Stimulated activated effector memory CD8-positive, alpha-beta T cell treated with anti-CD3 and anti-CD28 coated beads, Interleukin-12 subunit alpha, Interleukin-12 subunit beta, amount 100 ng/mL, for 72 hours (primary cell): Measurements from ENCODE around the gene FAM151B.
"Not testable (repeated sequence)": the region's sequence is repeated elsewhere in the genome, so short reads cannot be mapped to it uniquely, and the experiment has no call there.

Source experiments
- ATAC-seq: fragments of 150-1000 bp; cut with Tn5 transposase; 2 replicates; pipeline ENCODE4 v1.10.0; 2021
- DNase-seq, 2 donors: peaks; one replicate each; pipeline ENCODE4 v3.0.0; 2021 to 2022; ENCODE audit warnings: low spot score in 2 of 2
- H3K27ac Mint-ChIP-seq: one replicate; pipeline ENCODE4 v1.8.0; 2022; ENCODE audit warnings: mild to moderate bottlenecking, mixed read lengths
- H3K36me3 Mint-ChIP-seq: one replicate; pipeline ENCODE4 v1.8.0; 2022; ENCODE audit warnings: mild to moderate bottlenecking, mixed read lengths
- H3K4me1 Mint-ChIP-seq: one replicate; pipeline ENCODE4 v1.8.0; 2022; ENCODE audit warnings: mixed read lengths
- H3K4me3 Mint-ChIP-seq: one replicate; pipeline ENCODE4 v1.8.0; 2022; ENCODE audit warnings: mild to moderate bottlenecking, mixed read lengths
- H3K9me3 Mint-ChIP-seq: one replicate; pipeline ENCODE4 v1.8.0; 2022; ENCODE audit warnings: mixed read lengths

The FAM151B gene, protein sequence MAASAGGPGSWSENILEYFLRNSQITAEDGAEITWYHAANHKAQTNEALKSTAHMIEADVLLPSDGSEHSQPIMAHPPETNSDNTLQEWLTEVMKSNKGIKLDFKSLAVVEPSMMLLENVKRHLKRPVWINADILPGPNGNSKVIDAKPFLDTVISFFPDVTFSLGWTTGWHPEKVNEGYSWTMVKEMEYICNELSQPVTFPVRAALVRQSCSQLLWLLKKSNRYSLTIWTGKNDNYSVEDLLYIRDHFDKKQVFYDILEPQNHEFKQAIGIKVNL

DNA sequence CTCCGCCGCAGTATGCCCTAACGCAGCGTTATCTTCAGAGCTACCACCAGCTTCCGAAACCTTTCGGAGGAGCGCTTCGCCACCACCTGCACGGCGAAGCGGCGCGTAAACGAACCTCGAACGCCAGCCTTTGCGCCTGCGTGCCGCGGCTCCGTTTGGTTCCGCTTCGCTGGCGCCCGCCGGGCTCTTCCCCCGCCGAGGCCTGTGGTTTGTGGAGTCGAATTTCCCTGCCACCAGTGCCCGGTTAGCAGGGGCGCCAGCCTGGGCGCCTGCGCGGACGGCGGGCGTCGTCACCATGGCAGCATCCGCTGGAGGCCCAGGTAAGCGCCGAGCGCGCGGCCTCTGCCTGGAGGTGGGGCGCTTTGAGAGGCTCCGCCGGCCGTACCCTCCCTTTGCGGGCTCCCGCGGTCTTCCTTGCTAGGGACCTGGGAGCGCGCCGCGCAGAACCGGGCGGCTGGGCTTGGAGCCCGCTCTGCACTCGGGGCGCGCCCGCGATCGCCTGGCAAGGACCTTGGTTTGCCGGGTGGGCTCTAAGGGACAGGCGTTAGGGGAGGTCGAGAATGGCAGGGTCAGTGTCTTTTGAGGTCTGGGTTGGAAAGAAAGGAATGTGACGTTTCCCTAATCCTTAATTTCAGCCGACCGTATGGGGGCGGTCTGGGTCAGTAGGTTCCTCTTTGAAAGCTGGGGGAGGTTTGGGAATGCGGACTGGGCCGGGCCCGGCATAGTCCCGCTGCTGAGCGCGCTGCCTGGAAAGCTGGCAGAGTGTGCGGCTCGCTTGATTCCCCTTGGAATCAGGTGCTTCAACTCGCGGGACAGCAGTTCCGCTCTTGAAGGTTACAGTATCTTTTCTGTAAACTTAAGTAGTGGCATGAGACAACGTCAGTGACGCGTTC lies at the start of gene FAM151B:
Gene FAM151B (plus strand): TSS at position 272 of the 893 bp plus-strand sequence. CDS start 24 bp downstream, at position 296.
- ATAC-seq (peak; percentile 84), DNase-seq (peak; percentile 17 to 72)
- Mint-ChIP-seq H3K27ac (no peak within 1 kb of the TSS), H3K4me1 (peaks cover 14% of the 10 kb centered on the region), H3K4me3 (peak within 1 kb of the TSS; percentile 56), H3K9me3 (peaks cover 10% of the 10 kb centered on the region), H3K36me3 (no peaks in the 10 kb centered on the region)

DNA sequence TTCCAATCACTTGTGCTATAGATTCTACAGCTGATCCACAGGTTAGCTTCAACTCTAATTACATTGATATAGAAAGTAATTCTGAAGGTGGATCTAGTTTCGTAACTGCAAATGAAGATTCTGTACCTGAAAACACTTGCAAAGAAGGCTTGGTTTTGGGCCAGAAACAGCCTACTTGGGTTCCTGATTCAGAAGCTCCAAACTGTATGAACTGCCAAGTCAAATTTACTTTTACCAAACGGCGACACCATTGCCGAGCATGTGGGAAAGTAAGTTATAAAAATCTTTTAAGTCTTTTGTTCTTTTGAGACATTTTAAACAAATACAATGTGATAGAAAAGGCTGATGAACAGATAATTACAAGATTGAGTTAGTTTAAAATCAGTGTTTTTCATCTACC lies 49.2 kb upstream of the FAM151B start:
- Mint-ChIP-seq H3K4me3 (no peak overlapping the region), H3K4me1 (no peaks in the 10 kb centered on the region), H3K27ac (no peak overlapping the region), H3K36me3 (peaks cover 20% of the 10 kb centered on the region), H3K9me3 (no peaks in the 10 kb centered on the region)
- ATAC-seq (no peak), DNase-seq (no peak)

DNA sequence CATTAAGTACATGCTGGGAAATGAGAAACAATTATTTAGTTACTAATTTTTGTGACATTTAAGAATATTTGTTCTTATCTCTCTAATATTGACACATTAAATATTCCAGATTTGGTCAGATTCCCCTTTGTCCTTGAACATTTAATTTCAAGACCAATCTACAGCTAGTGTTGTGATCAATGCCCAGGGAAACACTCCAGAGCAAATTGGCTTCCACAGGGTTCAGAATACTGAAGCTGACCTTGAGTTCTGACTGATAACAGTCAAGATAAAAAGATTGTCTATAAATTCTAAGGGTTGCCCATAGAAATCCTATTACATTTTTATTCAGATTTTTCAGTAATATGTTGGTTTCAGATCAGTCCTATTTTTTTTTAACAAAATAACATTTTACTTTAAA lies 48.7 kb upstream of the FAM151B start:
- Mint-ChIP-seq H3K36me3 (peaks cover 20% of the 10 kb centered on the region), H3K9me3 (no peaks in the 10 kb centered on the region), H3K4me1 (no peaks in the 10 kb centered on the region), H3K27ac (no peak overlapping the region), H3K4me3 (no peak overlapping the region)
- no peak for ATAC-seq
- no peak for DNase-seq

DNA sequence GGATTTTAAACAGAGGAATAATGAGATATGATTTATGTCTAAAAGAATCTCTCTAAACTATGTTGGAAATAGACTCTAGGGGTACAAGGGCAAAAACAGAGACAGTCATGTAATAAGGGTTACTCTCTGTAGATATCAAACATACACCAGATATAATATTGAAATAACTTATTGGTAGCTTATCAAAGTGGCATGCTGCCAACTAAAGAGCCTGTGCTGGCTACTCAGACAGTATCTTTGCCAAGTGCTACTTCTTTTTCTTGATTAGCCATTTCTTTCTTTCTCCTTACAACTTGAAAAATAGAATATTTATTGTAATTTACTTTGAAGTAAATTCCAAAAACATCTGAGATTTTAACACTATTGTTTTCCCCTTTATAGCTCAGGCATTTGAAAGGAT lies 45.2 kb upstream of the FAM151B start:
- Mint-ChIP-seq H3K4me3 (no peak overlapping the region), H3K36me3 (peaks cover 26% of the 10 kb centered on the region), H3K9me3 (no peaks in the 10 kb centered on the region), H3K4me1 (no peaks in the 10 kb centered on the region), H3K27ac (no peak overlapping the region)
- DNase-seq (no peak), ATAC-seq (no peak)

DNA sequence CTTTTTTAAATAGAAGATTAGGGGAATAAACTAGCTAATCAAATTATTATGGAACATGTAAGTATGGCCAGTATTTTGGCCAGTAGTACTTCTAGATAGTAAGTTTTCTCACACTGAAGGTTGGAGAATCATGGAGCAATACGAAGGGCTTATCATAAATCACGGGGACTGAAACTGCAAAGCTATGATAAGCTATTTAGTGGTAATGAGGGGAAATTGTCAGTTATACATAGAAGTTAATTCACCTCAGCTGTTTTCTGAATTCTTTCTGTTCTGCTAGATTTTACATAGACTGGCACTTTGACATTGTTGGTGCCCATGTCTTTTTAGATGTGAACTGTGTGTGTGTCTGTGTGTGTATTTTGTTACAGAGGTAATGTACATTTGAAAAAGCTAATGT lies 34.5 kb upstream of the FAM151B start:
- Mint-ChIP-seq H3K4me1 (no peaks in the 10 kb centered on the region), H3K4me3 (no peak overlapping the region), H3K36me3 (peaks cover 54% of the 10 kb centered on the region), H3K27ac (no peak overlapping the region), H3K9me3 (no peaks in the 10 kb centered on the region)
- ATAC-seq (no peak), DNase-seq (no peak)

DNA sequence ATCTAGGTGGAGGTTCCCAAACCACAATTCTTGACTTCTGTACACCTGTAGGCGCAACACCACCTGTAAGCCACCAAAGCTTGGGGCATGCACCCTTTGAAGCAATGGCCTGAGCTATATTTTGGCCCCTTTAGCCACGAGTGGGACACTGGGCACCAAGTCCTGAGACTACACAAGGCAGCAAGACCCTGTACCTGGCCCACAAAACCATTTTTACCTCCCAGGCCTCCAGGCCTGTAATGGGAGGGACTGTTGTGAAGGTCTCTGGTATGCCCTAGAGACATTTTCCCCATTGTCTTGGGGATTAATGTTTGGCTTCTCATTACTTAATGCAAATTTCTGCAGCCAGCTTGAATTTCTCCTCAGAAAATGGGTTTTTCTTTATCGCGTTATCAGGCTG lies 24.6 kb upstream of the FAM151B start:
- no peak for ATAC-seq
- no peaks in the 10 kb centered on the region for H3K4me1 Mint-ChIP-seq
- no peak overlapping the region for H3K27ac Mint-ChIP-seq
- H3K4me3 Mint-ChIP-seq, result no peak overlapping the region
- peaks cover 48% of the 10 kb centered on the region for H3K36me3 Mint-ChIP-seq
- DNase-seq, result no peak
- H3K9me3 Mint-ChIP-seq, result peaks cover 16% of the 10 kb centered on the region

DNA sequence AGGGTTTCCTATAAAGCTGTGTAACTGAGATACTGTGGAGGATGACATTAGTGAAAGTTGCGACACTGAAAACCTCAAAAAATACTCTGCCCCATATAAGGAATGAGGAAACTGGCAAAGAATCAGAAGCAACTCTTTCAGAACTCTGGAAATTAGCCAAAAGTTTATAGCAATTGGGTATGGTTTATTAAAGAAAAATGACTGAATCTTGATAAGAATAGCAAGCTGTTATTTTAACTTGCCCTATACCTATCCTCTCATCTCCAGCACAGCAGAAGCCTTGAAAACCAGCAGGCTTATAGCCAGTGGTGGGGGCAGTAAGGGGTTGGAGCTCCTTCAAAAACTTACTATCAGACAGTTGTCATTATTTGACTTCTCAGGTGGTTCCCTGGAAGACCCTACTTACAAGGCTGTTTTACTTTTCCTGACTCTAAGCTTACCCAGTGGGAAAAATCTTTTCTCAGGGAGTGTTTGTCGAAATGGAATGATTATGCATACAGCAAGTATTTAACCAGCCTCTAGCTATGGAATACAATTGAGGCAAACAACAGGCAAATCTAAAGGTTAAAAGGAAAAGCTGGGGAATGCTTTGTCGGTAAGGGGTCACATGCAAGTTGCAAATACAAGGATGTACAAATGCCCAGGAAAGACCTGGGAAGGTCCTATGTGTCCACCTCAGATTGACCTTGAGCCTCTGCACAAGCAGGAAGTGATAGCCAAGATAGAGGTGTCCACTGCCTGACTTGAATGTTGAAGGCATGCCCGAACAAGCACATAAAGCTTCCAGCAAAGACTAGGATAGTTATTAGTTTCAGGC lies 21.0 kb upstream of the FAM151B start:
- DNase-seq (no peak), ATAC-seq (no peak)
- H3K36me3 Mint-ChIP-seq, result peaks cover 43% of the 10 kb centered on the region

DNA sequence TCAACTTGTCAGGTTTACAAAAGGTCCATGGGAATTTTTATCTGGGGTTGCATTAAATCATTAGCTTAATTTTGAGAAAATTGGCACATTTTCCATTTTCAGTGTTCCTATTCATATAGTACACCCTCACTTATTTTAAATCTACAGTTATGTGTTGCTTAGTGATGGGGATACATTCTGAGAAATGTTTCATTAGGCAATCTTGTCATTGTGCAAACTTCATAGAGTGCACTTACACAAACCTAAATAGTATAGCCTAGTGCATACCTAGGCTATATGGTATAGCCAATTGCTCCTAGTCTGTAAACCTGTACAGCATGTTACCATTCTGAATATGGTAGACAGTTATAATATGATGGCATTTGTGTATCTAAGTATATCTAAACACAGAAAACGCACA lies 19.8 kb upstream of the FAM151B start:
- H3K4me1 Mint-ChIP-seq, result no peaks in the 10 kb centered on the region
- H3K27ac Mint-ChIP-seq, result no peak overlapping the region
- ATAC-seq, result no peak
- H3K36me3 Mint-ChIP-seq, result peaks cover 48% of the 10 kb centered on the region
- peaks cover 23% of the 10 kb centered on the region for H3K9me3 Mint-ChIP-seq
- no peak overlapping the region for H3K4me3 Mint-ChIP-seq
- no peak for DNase-seq

More for the DNA sequence above, 21.0 kb upstream of the FAM151B start:
- Mint-ChIP-seq H3K4me1 (no peaks in the 10 kb centered on the region), H3K4me3 (no peak overlapping the region), H3K9me3 (peaks cover 23% of the 10 kb centered on the region), H3K27ac (no peak overlapping the region)

DNA sequence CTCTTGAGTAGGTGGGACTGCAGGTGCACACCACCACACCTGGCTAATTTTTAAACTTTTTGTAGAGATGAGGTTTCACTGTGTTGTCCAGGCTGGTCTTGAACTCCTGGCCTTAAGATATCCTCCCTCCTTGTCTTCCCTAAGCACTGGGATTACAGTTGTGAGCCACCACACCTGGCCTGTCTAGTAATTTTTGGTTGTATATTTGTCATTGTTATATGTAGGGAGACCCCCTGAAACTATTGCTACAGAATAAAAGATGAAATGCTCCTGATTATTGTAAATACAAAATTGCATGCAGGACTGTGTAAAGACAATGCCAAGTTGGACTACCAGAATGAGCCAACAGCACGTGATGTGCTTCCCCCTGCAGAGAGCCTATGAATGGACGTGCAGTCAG lies 17.3 kb upstream of the FAM151B start:
- not testable (repeated sequence) for H3K4me3 Mint-ChIP-seq, ATAC-seq, DNase-seq, H3K4me1 Mint-ChIP-seq, H3K27ac Mint-ChIP-seq
- H3K36me3 Mint-ChIP-seq, result peaks cover 64% of the 10 kb centered on the region
- H3K9me3 Mint-ChIP-seq, result peaks cover 11% of the 10 kb centered on the region

DNA sequence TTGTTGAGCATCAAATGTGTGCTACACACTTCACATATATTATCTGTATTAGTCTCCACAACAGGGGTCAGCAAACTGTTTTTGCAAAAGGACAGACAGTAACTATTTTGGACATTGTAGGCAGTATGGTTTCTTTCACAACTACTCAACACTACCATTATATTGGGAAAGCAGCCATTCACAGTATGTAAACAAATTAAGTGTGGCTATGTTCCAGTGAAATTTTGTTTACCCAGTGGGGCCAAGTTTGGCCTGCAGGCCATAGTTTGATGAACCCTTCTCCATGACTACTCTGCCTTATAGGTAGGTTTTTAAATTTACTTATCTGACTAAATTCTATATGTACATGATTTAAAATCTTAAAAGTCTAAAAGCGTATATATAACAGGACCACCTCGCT lies 13.0 kb upstream of the FAM151B start:
- ATAC-seq, result no peak
- H3K9me3 Mint-ChIP-seq, result peaks cover 3% of the 10 kb centered on the region
- DNase-seq, result no peak
- no peaks in the 10 kb centered on the region for H3K4me1 Mint-ChIP-seq
- H3K4me3 Mint-ChIP-seq, result no peak overlapping the region
- H3K27ac Mint-ChIP-seq, result no peak overlapping the region
- peaks cover 39% of the 10 kb centered on the region for H3K36me3 Mint-ChIP-seq

DNA sequence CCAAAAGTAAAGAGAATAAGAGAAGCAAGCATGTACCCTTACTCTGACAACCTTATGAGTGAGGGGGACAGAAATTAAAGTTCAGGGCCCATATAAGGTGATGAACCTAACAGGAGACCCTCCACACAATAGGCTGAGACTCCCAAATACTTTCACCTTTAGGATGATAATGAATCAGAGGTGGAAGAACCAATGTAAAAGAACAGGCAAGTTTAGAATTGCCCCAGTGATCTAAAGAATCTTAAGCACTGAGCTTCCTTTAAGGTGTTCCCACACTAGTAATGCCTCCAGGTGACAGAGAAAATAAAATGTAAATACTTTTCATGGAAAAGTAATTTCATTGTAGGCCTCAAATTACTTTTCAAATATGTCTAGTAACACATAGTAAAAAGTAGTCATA lies 8.2 kb upstream of the FAM151B start:
- Mint-ChIP-seq H3K27ac (no peak overlapping the region), H3K4me1 (no peaks in the 10 kb centered on the region), H3K36me3 (peaks cover 9% of the 10 kb centered on the region), H3K9me3 (peaks cover 18% of the 10 kb centered on the region), H3K4me3 (no peak overlapping the region)
- DNase-seq (no peak), ATAC-seq (no peak)

DNA sequence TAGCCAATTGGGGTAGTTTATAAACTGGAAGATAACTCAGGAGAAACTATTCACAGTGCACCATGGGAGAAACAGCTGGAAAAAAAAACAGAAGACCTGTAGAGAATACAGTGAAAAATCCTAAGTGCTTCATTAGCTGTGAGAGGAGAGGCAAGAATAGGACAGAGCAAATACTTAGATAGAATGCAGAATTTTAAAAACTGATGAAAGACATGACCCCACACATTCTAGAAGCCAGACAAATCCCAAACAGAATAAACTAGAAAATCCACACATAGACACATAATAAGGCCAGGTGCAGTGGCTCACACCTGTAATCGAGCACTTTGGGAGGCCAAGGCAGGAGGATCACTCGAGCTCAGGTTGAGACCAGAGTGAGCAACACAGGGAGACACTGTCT lies 7.5 kb upstream of the FAM151B start:
- peaks cover 4% of the 10 kb centered on the region for H3K36me3 Mint-ChIP-seq
- no peak overlapping the region for H3K27ac Mint-ChIP-seq
- ATAC-seq, result no peak

DNA sequence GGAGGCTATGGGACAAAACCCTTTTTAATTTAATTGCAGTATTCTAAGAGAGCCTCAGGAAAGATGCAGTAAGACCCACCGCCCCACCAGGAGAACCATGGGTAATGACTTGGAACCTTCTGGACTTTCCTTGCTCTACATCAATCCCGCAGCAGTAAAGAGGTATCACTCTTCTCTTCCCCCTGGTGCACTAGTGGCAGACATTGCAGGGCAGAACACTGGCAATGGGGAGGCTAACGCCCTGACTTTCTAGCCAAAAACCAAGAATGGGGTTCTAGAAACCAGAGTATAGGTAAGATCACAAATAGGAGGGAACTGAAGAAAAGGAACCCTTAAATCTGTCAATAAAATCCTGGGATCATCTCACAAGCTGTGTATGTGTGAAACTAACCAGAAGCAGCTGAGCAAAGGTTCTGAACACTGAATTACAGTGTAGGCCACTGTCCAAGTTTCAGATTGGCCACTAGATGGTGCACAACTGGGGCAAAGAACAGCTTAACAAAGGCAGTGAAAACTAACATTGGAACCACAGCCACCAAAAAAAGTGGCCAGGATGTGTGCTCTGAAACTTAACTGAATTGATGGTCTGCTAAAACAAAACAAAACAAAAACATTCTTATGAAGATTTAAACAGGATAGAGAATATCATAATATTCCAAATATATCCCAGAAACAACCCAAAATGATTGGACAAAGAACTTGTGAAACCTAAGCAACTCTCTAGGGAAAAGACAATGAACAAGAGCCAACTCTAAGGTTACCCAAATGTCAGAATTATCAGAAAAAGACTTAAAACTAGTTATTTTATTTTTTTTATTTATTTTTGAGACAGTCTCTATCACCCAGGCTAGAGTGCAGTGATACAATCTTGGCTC lies 6.6 kb upstream of the FAM151B start:
- no peak overlapping the region for H3K4me3 Mint-ChIP-seq
- H3K36me3 Mint-ChIP-seq, result no peaks in the 10 kb centered on the region
- ATAC-seq, result peak; percentile 58
- H3K9me3 Mint-ChIP-seq, result peaks cover 18% of the 10 kb centered on the region
- H3K4me1 Mint-ChIP-seq, result no peaks in the 10 kb centered on the region
- no peak overlapping the region for H3K27ac Mint-ChIP-seq
- DNase-seq, result no peak

More for the DNA sequence above, 7.5 kb upstream of the FAM151B start:
- DNase-seq, result no peak
- Mint-ChIP-seq H3K4me1 (no peaks in the 10 kb centered on the region), H3K4me3 (no peak overlapping the region), H3K9me3 (peaks cover 18% of the 10 kb centered on the region)

DNA sequence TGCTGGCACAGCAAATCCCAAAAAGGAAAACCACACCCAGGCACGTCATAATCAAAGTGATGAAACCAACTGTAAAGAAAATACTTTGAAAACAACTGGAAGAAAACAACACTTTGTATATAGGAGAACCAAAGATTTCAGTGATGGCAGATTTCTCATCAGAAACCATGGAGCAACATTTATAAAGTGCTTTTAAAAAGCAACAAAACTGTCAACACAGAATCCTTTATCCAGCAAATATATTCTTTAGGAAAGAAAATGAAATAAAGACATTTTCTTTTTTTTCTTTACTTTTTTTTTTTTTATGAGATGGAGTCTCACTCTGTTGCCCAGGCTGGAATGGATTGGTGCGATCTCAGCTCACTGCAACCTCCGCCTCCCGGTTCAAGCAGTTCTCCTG lies 5.3 kb upstream of the FAM151B start:
- Mint-ChIP-seq H3K27ac (no peak overlapping the region), H3K36me3 (no peaks in the 10 kb centered on the region), H3K4me3 (no peak overlapping the region), H3K9me3 (peaks cover 22% of the 10 kb centered on the region), H3K4me1 (peaks cover 8% of the 10 kb centered on the region)
- DNase-seq, result no peak
- ATAC-seq, result no peak
